HG03442 (cell line): ENCODE data around the gene CACNA1G.

Source experiments
- ATAC-seq: cut with Tn5 transposase; IDR thresholded peaks from one replicate; pipeline ENCODE4 v1.9.1; 2021; ENCODE audit warnings: mild to moderate bottlenecking, moderate library complexity; ENCODE audit not compliant: unreplicated experiment

Gene CACNA1G

DNA sequence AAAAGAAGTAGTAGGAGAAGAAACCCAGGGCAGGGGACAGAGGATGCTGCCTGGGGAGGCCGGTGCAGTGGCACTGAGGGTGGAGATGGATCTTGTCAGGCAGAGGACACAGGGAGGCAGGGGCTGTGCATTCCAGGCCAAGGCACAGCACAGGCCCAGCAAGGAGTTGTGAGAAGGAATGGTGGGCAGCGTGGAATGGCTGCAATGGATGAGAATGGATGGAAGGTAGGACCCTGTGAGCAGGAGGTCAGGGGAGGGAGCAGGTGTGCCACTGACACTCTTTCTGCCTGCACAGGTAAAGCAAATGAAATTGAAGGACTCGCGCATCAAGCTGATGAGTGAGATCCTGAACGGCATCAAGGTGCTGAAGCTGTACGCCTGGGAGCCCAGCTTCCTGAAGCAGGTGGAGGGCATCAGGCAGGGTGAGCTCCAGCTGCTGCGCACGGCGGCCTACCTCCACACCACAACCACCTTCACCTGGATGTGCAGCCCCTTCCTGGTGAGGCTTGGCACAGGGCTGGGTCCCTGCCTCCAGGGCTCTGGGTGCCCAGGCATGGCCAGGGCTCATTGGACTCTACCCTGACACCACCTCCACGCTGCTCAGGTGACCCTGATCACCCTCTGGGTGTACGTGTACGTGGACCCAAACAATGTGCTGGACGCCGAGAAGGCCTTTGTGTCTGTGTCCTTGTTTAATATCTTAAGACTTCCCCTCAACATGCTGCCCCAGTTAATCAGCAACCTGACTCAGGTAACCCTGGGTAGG, 106.9 kb downstream of the CACNA1G start:
- ATAC-seq, result no peak

DNA sequence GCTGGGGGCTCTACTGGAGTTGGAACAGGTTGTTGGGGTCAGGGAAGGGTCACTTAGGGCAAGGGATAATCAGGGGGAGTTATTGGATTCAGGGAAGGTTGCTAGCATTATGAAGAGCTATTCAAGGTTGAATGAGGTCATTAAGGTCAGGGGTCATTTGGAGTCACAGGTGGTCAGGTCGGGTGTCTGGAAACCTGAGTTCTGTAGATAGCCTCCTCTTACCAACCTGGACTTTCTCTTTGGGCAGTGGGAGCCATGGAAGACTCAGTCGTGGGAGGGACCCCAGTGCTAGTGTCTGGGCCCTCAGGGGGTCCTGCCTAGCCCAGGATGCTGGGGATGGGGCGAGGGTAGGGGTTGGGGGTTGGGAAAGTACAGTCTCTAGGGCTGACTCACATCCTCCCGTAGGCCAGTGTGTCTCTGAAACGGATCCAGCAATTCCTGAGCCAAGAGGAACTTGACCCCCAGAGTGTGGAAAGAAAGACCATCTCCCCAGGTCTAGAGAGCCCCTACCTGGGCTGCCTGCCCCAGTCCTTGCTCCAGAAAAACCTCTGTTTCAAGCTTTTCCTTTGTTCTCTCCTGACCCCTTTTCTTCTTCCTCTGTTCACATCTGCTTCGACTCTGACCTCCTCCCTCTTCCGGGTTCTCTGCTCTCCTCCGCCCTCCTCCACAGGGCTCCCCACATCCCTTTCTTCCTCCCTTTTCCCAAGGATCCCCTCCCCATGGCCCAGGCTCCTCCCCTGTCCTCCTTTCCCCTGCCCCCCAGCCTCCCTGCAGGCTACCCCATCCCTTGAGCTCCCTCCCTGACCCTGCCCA, 107.7 kb downstream of the CACNA1G start:
- ATAC-seq, result no peak

DNA sequence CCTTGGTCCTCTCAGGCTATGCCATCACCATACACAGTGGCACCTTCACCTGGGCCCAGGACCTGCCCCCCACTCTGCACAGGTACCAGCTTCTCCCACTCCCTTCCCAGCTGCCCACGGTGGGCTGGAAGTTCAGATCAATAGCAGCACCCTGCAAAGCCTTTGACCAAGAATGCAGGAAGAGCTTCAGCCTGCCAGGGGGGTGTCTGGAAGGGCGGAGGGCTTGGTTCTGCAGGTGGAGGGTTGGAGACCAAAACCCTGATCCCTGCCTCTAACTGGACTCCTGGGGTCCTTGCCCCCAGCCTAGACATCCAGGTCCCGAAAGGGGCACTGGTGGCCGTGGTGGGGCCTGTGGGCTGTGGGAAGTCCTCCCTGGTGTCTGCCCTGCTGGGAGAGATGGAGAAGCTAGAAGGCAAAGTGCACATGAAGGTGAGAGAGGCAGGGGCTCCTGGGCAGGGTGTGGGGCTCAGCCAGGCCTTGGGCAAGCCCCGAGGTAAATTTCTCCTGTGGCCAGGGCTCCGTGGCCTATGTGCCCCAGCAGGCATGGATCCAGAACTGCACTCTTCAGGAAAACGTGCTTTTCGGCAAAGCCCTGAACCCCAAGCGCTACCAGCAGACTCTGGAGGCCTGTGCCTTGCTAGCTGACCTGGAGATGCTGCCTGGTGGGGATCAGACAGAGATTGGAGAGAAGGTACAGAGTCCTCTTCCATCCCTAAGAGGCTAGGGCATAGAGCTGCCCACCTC, 108.5 kb downstream of the CACNA1G start:
- ATAC-seq, result no peak

DNA sequence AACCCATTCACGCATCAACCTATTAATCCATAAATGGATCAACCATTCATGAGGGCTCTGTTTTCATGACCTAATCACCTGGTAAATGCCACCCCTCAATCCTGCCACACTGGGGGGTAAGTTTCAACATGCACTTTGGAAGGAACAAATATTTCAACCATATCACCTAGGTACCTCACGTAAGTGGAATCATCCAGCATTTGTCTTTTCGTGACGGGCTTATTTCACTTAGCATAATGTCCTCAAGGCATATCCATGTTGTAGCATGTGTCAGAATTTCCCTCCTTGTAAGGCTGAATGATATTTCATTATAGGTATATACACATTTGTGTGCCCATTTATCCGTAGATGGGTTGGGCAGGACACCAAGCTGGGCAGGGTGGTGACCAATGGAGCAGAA, 111.6 kb downstream of the CACNA1G start:
- ATAC-seq, result no peak

DNA sequence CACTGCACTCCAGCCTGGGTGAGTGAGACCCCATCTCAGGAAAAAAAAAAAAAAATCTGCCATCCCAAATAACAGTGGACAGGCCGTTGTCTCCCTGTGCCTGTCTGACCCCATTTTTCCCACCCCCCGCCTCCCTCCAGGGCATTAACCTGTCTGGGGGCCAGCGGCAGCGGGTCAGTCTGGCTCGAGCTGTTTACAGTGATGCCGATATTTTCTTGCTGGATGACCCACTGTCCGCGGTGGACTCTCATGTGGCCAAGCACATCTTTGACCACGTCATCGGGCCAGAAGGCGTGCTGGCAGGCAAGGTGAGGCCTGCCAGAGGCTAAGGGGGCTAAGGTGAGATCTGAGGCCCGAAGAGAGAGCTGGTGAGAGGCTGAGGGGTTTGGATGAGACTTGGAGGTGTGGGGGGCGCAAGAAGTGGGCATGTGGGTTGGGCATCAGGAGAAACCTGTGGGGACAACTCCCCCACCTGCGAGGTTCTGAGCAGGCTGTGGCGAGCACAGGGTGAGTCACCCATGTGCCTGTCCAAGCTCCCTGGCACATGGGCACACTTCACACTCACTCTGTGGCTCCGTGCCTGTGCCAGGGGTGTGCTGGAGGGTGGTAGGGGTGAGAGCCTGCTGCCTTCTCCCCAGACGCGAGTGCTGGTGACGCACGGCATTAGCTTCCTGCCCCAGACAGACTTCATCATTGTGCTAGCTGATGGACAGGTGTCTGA, 112.5 kb downstream of the CACNA1G start:
- ATAC-seq, result no peak

DNA sequence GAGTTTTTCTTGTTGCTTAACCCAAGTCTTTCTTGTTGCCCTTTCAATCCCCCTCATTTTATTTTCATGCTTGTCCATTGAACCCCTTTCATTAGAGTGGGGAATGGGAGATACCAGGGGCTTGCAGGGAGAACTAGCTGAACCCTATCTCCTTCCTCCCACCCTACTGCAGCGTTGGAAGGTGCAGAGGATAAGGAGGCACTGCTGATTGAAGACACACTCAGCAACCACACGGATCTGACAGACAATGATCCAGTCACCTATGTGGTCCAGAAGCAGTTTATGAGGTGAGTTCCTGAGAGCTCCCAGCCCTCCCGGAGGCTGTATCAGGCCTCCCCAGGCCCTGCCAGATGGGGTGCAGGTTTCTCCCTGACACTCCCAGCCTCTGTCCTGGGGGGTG, 114.7 kb downstream of the CACNA1G start:
- no peak for ATAC-seq

DNA sequence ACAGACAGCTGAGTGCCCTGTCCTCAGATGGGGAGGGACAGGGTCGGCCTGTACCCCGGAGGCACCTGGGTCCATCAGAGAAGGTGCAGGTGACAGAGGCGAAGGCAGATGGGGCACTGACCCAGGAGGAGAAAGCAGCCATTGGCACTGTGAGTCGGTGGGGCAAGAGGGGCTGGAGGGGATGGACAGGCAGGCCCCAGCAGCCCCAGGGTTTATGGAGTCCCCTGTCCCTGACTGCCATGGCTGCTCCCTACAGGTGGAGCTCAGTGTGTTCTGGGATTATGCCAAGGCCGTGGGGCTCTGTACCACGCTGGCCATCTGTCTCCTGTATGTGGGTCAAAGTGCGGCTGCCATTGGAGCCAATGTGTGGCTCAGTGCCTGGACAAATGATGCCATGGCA, 115.1 kb downstream of the CACNA1G start:
- no peak for ATAC-seq

DNA sequence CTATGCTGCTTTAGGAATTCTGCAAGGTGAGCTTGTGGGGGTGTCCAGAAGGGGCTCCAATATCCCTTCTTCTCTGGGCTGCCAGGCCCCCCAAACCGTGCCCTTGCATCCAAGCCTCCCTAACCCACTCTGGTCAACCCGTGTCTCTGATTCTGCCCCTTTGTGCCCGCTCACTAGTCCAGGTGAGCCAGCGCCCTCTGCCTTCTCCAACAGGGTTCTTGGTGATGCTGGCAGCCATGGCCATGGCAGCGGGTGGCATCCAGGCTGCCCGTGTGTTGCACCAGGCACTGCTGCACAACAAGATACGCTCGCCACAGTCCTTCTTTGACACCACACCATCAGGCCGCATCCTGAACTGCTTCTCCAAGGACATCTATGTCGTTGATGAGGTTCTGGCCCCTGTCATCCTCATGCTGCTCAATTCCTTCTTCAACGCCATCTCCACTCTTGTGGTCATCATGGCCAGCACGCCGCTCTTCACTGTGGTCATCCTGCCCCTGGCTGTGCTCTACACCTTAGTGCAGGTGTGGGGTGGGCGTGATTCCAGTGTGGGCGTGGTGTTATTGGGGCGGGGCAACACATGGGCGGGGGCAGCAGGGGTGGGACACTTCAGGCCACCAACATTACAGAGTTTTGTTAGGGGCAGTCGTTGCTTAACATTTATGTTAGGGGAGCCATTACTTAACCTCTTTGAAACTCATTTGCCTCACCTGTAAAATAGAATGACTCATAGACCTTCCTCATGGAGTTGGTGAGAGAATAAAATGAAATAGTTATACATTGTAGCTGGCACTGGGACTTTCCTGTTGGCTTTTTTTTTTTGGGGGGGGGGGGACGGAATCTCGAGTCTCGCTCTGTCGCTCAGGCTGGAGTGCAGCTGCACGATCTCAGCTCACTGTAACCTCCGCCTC, 115.8 kb downstream of the CACNA1G start:
- no peak for ATAC-seq
